WERI-Rb-1 (cell line): Measurements from ENCODE around the gene CA5A.
"Not testable (repeated sequence)": the region's sequence is repeated elsewhere in the genome, so short reads cannot be mapped to it uniquely, and the experiment has no call there.

ENCODE experiments used
- DNase-seq: peaks from one replicate; pipeline ENCODE4 v3.0.0-alpha.2; 2020
- H3K27ac ChIP-seq: fragments of 250-450 bp; sonication (Bioruptor Pico); 2 replicates; pipeline ENCODE4 v1.5.1; 2020; ENCODE audit warnings: mild to moderate bottlenecking, moderate library complexity
- H3K27me3 ChIP-seq: fragments of 250-450 bp; sonication (Bioruptor Pico); 2 replicates; pipeline ENCODE4 v1.5.1; 2021; ENCODE audit warnings: mild to moderate bottlenecking, low read depth, moderate library complexity; ENCODE audit not compliant: insufficient read depth, severe bottlenecking
- H3K36me3 ChIP-seq: fragments of 250-450 bp; sonication (Bioruptor Pico); 2 replicates; pipeline ENCODE4 v1.5.1; 2020; ENCODE audit warnings: mild to moderate bottlenecking, moderate library complexity
- H3K4me3 ChIP-seq: 2 replicates; pipeline ENCODE4 v1.5.1; 2011; ENCODE audit warnings: low read depth, mild to moderate bottlenecking, control low read depth, low read length
- H3K9me3 ChIP-seq: fragments of 250-450 bp; sonication (Bioruptor Pico); 2 replicates; pipeline ENCODE4 v1.5.1; 2021; ENCODE audit warnings: mild to moderate bottlenecking, moderate library complexity; ENCODE audit not compliant: severe bottlenecking
- TF ChIP-seq, protein P1 (sequence below): IDR thresholded peaks from 2 replicates; pipeline ENCODE4 v1.5.1; 2011; ENCODE audit warnings: low read depth, mild to moderate bottlenecking, control low read depth, inconsistent platforms, low read length

The CA5A gene

DNA sequence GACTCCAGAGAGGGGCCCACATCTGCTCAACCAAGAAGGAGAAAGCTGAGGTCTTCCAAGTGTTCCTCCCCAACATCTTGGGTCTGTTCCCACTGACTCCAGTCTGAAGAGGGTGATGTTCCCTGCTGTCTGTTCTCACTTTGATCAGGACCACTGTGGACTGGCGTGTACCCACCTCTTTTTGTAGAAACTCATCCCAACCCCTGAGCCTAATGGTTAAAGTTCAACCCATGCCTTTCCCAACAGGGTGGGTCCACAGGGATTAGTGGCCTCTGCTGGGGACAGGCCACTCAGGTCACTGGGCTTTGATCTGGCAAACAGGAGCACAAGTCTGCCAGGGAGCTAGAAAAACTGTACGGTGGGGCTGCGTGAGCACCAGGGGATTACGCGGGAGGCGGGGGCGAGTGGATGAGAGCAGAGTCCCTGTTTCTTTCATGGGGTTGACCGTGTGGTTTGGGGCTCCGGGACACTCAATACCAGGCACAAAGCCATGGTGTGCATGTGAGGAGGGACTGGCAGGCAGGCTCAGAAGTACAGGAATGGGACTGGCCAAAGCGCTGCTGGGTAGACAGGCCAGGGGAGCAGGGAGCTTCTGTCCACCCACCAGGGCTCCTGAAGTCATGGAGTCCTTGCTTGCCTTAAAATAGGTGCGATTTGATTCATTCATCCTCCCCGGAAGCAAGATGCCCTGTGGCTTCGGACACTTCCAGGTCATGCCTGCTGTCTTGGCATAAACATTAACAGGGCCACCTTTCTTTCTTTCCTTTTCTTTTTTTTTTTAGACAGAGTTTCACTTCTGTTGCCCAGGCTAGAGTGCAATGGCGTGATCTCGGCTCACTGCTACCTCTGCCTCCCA lies at the start of gene CA5A:
Gene CA5A (minus strand): TSS at position 155 of the 856 bp plus-strand sequence. CDS start 79 bp downstream, at position 76.
- Histone ChIP-seq H3K27me3 (no peaks in the 10 kb centered on the region), H3K36me3 (no peaks in the 10 kb centered on the region), H3K27ac (no peak within 1 kb of the TSS), H3K4me3 (no peak within 1 kb of the TSS), H3K9me3 (no peaks in the 10 kb centered on the region)
- TF ChIP-seq, protein P1, sequence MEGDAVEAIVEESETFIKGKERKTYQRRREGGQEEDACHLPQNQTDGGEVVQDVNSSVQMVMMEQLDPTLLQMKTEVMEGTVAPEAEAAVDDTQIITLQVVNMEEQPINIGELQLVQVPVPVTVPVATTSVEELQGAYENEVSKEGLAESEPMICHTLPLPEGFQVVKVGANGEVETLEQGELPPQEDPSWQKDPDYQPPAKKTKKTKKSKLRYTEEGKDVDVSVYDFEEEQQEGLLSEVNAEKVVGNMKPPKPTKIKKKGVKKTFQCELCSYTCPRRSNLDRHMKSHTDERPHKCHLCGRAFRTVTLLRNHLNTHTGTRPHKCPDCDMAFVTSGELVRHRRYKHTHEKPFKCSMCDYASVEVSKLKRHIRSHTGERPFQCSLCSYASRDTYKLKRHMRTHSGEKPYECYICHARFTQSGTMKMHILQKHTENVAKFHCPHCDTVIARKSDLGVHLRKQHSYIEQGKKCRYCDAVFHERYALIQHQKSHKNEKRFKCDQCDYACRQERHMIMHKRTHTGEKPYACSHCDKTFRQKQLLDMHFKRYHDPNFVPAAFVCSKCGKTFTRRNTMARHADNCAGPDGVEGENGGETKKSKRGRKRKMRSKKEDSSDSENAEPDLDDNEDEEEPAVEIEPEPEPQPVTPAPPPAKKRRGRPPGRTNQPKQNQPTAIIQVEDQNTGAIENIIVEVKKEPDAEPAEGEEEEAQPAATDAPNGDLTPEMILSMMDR = no peak
- no peak for DNase-seq

DNA sequence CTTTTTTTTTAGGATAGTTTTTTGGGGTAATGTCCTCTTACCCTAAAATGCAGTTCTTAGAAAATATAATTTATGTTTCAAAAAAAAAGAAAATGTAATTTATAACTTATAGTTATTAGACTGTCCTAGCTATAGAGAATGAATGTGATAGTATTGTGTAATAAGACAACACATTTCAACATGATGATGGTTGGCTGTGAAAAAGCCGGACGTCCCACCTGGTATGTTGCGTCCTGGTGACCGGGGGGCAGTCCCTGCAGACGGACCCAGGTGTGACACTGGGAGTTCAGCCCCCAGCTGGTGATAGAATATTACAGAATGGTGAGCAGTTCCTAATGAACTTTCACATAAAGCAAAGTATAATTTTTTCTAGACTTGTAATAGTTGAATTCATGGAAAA lies 49.2 kb upstream of the CA5A start:
- H3K9me3 ChIP-seq, H3K27ac ChIP-seq: not testable (repeated sequence)

DNA sequence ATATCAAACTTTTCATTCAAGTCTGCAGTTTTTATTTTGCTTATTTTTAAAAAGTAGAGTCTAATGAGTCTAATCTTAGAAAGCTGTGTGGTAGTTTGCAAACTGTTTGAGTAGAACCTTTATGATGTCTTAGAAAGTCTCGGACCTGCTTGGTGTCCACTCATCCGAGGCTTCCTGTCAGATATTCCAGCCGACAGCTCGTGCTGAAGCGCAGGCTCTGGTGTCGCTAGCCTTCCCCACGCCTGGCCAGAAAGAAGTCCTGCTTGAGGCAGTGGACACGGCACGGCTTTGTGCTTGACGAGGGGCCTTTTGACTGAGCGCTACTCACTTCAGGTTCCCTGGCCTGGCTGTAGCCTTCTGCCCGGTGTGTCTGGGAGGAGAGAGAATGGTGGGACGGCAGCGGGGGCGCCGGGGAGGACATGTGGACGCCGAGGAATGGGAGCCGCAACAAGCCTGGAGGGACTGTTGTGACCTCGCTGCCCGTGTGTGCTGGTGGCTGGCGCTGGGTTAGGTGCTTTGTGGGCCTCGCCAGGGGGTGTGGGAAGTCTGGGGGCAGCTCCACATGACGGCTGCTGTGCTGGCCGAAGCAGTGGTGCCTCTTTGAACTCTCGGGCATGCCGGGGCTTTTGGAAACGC lies 48.4 kb upstream of the CA5A start:
- no peak for DNase-seq
- TF ChIP-seq, protein P1 = no peak
- Histone ChIP-seq H3K9me3 (no peaks in the 10 kb centered on the region), H3K36me3 (no peaks in the 10 kb centered on the region), H3K27ac (no peak overlapping the region), H3K4me3 (no peak overlapping the region), H3K27me3 (no peaks in the 10 kb centered on the region)

More for the DNA sequence above, 49.2 kb upstream of the CA5A start:
- not testable (repeated sequence) for H3K27me3 ChIP-seq, H3K36me3 ChIP-seq, H3K4me3 ChIP-seq, DNase-seq

DNA sequence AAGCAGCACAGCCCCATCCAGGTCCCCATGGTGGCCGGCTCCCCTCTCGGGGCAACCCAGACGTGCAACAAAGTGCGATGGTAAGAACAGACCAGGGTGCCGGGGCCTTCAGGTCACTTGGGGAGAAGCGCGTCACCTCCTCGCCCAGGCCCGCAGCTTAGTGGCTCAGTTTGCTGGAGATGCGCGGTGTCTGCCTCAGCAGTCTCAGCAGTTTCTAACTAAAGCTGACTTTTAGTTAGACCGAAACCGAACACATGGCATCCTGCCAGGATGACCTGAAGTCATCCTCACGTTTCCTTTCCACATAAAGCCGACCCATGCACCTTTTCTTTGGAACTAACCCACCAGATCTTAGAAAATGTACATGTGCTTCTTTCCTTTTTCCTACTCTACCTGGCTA lies 47.9 kb upstream of the CA5A start:
- not testable (repeated sequence) for H3K27ac ChIP-seq, H3K9me3 ChIP-seq, H3K27me3 ChIP-seq, H3K4me3 ChIP-seq, DNase-seq, H3K36me3 ChIP-seq

DNA sequence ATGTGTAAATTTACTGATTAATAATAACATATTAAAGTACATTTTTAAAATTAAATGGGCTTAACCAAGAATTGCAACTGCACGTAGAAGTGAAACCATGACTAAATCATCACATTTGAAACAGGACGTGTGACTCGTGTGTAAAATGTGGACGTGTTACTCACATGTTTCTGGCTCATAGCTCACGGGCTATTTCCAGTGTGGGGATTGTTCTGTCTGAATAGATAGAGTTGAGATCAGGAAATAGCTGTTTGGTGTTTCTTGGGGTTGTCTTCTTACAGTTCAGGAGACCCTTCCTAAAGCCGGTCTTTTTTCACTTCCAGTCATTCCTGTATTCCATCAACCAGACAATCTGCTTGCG lies 47.4 kb upstream of the CA5A start:
- not testable (repeated sequence) for H3K4me3 ChIP-seq, DNase-seq, H3K27me3 ChIP-seq, H3K27ac ChIP-seq, H3K9me3 ChIP-seq, H3K36me3 ChIP-seq

GRCh38 chr16:87983072-87983736 lies 46.9 kb upstream of the CA5A start:
- H3K36me3 ChIP-seq, H3K9me3 ChIP-seq, H3K27me3 ChIP-seq, DNase-seq, H3K27ac ChIP-seq, H3K4me3 ChIP-seq: not testable (repeated sequence)
- TF ChIP-seq, protein P1 = 0 out of 2 replicates have a peak, but pooled peaks have one; percentile 14

DNA sequence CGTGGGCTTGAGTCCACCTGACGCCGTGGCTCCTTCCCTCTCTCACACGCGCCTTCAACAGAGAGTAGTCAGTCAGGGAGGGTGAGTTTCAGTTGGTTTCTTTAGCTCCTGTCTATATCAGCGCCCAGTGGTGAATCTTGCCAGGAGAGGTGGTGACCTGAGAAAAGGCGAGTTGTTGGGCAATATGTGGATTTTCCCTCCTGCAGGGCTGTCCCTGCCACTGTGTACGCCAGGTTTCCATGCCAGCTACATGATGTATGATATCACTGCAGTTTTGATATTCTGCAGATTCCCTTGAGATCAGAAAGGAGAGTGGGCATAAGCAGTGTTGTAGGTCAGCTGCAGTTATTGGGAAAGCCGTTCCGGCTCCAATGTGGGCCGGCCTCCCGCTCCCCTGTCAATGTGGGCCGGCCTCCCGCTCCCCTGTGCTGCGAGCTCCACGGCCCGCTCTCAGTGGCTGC lies 46.3 kb upstream of the CA5A start:
- no peak overlapping the region for H3K4me3 ChIP-seq
- no peaks in the 10 kb centered on the region for H3K36me3 ChIP-seq
- no peaks in the 10 kb centered on the region for H3K27me3 ChIP-seq
- TF ChIP-seq, protein P1 = no peak
- no peak overlapping the region for H3K27ac ChIP-seq
- H3K9me3 ChIP-seq = no peaks in the 10 kb centered on the region
- no peak for DNase-seq

DNA sequence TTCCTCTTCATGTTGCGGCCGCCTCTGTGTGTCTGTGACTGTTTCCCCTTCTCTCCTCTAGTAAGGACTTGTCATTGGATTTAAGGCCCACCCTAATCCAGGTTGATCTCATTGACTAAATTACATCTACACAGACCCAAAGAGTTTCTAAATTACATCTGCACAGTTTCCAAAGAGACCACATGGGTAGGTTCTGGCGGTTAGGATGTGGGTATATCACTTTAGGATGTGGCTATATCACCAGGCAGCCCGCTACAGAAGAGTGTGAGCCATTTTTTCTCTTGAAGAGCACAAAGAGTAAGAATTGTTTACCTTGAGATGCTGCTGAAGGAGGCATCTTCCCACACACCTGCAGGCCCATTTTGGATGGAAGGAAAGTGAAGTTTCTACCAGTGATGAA lies 45.0 kb upstream of the CA5A start:
- H3K9me3 ChIP-seq, H3K27me3 ChIP-seq, H3K27ac ChIP-seq, H3K4me3 ChIP-seq, DNase-seq, H3K36me3 ChIP-seq: not testable (repeated sequence)

GRCh38 chr16:87979911-87980630 lies 43.7 kb upstream of the CA5A start:
- not testable (repeated sequence) for H3K9me3 ChIP-seq, H3K4me3 ChIP-seq, H3K36me3 ChIP-seq, H3K27ac ChIP-seq, H3K27me3 ChIP-seq, DNase-seq
